PC-3 (cell line): ENCODE measurements around the gene MOK.

Experiments used
- EZH2 ChIP-seq: fragments of 300-600 bp; sonication (generic); IDR thresholded peaks from one replicate; pipeline ENCODE4 v1.6.1; 2017; ENCODE audit warnings: antibody characterized with exemption, mild to moderate bottlenecking, low read length; ENCODE audit not compliant: unreplicated experiment
- TF ChIP-seq, protein P1 (sequence below): fragments of 300-600 bp; sonication (generic); conservative IDR thresholded peaks from 2 replicates; pipeline ENCODE4 v1.5.1; 2017; ENCODE audit warnings: antibody characterized with exemption, low read depth, mild to moderate bottlenecking, low read length

- no peak for TF ChIP-seq EZH2
- TF ChIP-seq, protein P1, sequence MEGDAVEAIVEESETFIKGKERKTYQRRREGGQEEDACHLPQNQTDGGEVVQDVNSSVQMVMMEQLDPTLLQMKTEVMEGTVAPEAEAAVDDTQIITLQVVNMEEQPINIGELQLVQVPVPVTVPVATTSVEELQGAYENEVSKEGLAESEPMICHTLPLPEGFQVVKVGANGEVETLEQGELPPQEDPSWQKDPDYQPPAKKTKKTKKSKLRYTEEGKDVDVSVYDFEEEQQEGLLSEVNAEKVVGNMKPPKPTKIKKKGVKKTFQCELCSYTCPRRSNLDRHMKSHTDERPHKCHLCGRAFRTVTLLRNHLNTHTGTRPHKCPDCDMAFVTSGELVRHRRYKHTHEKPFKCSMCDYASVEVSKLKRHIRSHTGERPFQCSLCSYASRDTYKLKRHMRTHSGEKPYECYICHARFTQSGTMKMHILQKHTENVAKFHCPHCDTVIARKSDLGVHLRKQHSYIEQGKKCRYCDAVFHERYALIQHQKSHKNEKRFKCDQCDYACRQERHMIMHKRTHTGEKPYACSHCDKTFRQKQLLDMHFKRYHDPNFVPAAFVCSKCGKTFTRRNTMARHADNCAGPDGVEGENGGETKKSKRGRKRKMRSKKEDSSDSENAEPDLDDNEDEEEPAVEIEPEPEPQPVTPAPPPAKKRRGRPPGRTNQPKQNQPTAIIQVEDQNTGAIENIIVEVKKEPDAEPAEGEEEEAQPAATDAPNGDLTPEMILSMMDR: no peak
These were observed 54.3 kb downstream of the MOK start for GRCh38 chr14:102250636-102251035.
